ENCODE measurements around the gene SPINK1.

DNA sequence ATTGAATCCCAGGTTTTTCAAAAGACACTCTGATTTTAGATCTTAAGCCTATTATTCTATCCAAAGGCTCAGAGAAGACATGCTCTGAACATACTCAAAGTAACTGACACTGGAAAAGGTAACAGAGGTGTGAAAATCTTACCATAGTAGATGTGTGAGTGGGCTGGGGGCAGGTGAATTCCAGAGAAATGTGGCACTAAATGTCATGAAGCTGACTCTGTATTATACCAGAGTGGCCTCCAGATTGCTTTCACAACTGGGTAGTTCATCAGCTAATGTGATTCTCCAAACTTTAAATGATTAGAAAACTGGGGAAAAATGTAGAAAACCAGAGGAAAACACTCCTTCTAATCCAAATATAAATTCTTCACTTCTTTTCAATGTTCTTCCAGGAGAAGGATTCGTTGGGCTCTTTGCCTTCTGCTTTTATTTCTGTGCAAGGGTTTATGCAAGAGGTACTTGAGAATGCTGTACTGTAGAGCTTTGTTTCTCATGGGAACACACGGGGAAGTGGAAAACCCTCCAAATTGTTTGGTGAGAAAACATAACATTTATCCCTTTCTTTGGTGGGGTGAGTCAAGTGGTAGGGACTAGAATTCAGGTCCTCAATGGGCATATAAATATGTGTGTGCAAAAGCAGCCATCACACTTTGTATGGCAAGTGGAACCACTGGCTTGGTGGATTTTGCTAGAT lies 46.7 kb upstream of the SPINK1 start, which contains the start of gene SCGB3A2:
- no peak for TF ChIP-seq ZNF274 (IDR thresholded peaks at IDR 0.05; ENCODE audit: low read depth, low read length)
- TF ChIP-seq, protein P1, sequence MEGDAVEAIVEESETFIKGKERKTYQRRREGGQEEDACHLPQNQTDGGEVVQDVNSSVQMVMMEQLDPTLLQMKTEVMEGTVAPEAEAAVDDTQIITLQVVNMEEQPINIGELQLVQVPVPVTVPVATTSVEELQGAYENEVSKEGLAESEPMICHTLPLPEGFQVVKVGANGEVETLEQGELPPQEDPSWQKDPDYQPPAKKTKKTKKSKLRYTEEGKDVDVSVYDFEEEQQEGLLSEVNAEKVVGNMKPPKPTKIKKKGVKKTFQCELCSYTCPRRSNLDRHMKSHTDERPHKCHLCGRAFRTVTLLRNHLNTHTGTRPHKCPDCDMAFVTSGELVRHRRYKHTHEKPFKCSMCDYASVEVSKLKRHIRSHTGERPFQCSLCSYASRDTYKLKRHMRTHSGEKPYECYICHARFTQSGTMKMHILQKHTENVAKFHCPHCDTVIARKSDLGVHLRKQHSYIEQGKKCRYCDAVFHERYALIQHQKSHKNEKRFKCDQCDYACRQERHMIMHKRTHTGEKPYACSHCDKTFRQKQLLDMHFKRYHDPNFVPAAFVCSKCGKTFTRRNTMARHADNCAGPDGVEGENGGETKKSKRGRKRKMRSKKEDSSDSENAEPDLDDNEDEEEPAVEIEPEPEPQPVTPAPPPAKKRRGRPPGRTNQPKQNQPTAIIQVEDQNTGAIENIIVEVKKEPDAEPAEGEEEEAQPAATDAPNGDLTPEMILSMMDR (IDR thresholded peaks at IDR 0.05 in 2 of 3, conservative IDR thresholded peaks at IDR 0.05 in 1 of 3; ENCODE audit: borderline replicate concordance in 1 of 3, insufficient read depth in 1 of 3, low read depth in 2 of 3, low read length in 2 of 3), result no peak
- TF ChIP-seq EZH2 (IDR thresholded peaks at IDR 0.05), result no peak
- TF ChIP-seq RAD21 (IDR thresholded peaks at IDR 0.05; ENCODE audit: low read depth), result no peak
- TF ChIP-seq MAX (IDR thresholded peaks at IDR 0.05), result no peak
- TF ChIP-seq POLR2A (IDR thresholded peaks at IDR 0.05; ENCODE audit: borderline replicate concordance, extremely low read depth, insufficient read depth, insufficient read length), result no peak
- TF ChIP-seq SRF (IDR thresholded peaks at IDR 0.05; ENCODE audit: low read depth), result no peak
